ENCODE results near the gene FAM229A. TPM values are rescaled to one million over a fixed set of nuclear protein-coding genes. Genes with fewer than 3 reads are reported as not detected.

FAM229A gene
- total RNA-seq, 1 experiment from 2014 or later: 9.4 TPM

- TF ChIP-seq ZBTB43 (CRISPR knock-in tag; IDR thresholded peaks at IDR 0.05) (no peak), IRF2 (CRISPR knock-in tag; IDR thresholded peaks at IDR 0.05; ENCODE audit: borderline replicate concordance, low read depth) (0 out of 2 replicates have a peak, but pooled peaks have one; percentile 33), USF1 (CRISPR knock-in tag; IDR thresholded peaks at IDR 0.05) (no peak), NFE2L1 (CRISPR knock-in tag; IDR thresholded peaks at IDR 0.05) (peak; percentile 90), GABPB1 (CRISPR knock-in tag; IDR thresholded peaks at IDR 0.05) (0 out of 2 replicates have a peak, but pooled peaks have one; percentile 62), TEAD4 (CRISPR knock-in tag; IDR thresholded peaks at IDR 0.05) (peak; percentile 61; the same call in 1 of the 2 replicates), ZNF532 (CRISPR knock-in tag; IDR thresholded peaks at IDR 0.05; ENCODE audit: borderline replicate concordance) (no peak), ETV6 (CRISPR knock-in tag; IDR thresholded peaks at IDR 0.05) (peak; percentile 70; the same call in 1 of the 2 replicates), ZNF219 (CRISPR knock-in tag; IDR thresholded peaks at IDR 0.05; ENCODE audit: borderline replicate concordance) (peak; percentile 82; the same call in 1 of the 2 replicates), ELF4 (CRISPR knock-in tag; IDR thresholded peaks at IDR 0.05; ENCODE audit: low read depth) (0 out of 2 replicates have a peak, but pooled peaks have one; percentile 74), AR (CRISPR knock-in tag; IDR thresholded peaks at IDR 0.05) (no peak; the same call in 1 of the 2 replicates), MLX (CRISPR knock-in tag; IDR thresholded peaks at IDR 0.05) (no peak), E2F1 (CRISPR knock-in tag; IDR thresholded peaks at IDR 0.05) (peak; percentile 94), FOXK1 (CRISPR knock-in tag; IDR thresholded peaks at IDR 0.05) (peak; percentile 82), ZNF281 (CRISPR knock-in tag; IDR thresholded peaks at IDR 0.05) (peak; percentile 98)
Measured at GRCh38 chr1:32350785-32351398, 11.4 kb downstream of the FAM229A start (continued).
